Measurements from ENCODE around the gene NBPF14. TPM values are rescaled to one million over a fixed set of nuclear protein-coding genes. Genes with fewer than 3 reads are reported as not detected.
"Not testable (repeated sequence)": the region's sequence is repeated elsewhere in the genome, so short reads cannot be mapped to it uniquely, and the experiment has no call there.

NBPF14 gene, protein sequence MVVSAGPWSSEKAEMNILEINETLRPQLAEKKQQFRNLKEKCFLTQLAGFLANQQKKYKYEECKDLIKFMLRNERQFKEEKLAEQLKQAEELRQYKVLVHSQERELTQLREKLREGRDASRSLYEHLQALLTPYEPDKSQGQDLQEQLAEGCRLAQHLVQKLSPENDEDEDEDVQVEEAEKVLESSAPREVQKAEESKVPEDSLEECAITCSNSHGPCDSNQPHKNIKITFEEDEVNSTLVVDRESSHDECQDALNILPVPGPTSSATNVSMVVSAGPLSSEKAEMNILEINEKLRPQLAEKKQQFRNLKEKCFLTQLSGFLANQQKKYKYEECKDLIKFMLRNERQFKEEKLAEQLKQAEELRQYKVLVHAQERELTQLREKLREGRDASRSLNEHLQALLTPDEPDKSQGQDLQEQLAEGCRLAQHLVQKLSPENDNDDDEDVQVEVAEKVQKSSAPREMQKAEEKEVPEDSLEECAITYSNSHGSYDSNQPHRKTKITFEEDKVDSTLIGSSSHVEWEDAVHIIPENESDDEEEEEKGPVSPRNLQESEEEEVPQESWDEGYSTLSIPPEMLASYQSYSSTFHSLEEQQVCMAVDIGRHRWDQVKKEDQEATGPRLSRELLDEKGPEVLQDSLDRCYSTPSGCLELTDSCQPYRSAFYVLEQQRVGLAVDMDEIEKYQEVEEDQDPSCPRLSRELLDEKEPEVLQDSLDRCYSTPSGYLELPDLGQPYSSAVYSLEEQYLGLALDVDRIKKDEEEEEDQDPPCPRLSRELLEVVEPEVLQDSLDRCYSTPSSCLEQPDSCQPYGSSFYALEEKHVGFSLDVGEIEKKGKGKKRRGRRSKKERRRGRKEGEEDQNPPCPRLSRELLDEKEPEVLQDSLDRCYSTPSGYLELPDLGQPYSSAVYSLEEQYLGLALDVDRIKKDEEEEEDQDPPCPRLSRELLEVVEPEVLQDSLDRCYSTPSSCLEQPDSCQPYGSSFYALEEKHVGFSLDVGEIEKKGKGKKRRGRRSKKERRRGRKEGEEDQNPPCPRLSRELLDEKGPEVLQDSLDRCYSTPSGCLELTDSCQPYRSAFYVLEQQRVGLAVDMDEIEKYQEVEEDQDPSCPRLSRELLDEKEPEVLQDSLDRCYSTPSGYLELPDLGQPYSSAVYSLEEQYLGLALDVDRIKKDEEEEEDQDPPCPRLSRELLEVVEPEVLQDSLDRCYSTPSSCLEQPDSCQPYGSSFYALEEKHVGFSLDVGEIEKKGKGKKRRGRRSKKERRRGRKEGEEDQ (N-terminal part only)
- total RNA-seq (2014; rRNA removed; shearing (Covaris generic)): 7.6 and 8.3 TPM in 2 replicates
- polyA plus RNA-seq (2014; cell fraction: nucleus; rRNA removed): 13.8 and 16.7 TPM in 2 replicates

DNA sequence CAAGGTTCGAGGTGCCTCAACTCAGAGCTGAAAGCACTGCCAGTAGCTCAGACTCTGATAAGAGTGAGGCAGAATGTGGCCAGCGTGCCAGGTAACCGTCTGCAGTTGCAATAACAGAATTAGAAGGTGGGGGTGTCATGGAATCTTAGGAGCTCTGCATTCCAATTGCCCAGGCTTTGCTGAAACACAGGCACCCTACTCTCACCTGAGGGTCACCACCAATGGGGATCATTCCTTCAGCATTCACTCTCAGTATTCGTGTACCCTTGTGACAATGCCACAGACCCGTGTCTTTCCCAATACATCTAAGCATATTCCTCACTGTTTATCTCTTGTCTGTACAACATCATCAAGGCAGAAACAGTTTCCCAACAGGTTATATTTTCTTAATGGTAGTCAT is at the start of gene NBPF14:
NBPF14 (minus strand) TSS at position 101 of the 400 bp plus-strand sequence. CDS start 294 bp downstream, outside the sequence.
- DNase-seq (ENCODE audit: extremely low read depth, low read depth): not testable (repeated sequence)

DNA sequence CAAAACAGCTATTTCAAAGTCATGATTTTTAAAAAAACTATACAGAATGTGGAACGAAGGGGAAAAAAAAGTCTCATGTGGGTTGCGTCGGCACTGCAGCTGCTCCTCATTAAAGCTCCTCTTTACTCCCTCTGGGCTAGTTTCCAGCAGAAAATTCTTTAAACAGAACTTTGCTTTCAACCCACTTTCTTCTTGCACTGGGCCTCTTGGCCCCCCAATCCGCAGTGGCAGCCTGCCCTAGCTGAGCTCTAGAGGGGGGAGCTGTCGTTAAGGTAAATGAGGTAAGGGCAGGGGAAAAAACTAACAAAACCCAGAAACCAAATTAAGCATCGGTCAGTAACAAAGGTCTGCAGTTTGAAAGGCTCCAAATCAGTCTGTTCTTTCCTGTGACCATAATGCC is 29.6 kb upstream of the NBPF14 start:
- DNase-seq (ENCODE audit: extremely low read depth, low read depth): not testable (repeated sequence)

DNA sequence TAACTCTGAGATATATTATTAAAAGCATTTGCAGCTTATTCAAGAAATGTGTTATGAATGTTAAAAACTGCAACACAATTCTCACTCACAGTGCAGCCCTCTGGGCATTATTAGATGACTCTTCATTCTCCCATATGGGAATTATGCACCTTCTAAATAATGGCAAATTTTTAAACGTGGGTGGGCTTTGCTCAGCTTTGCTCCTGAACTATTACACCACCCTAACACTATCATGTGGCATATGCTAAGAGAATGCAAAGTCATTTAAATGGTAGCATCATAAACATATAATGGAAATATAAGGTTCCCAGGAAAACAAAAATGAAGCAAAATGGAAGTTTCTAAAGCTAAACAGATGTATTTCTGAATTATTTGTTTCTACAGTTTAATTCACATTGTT is 22.4 kb upstream of the NBPF14 start:
- DNase-seq (ENCODE audit: extremely low read depth, low read depth): not testable (repeated sequence)

DNA sequence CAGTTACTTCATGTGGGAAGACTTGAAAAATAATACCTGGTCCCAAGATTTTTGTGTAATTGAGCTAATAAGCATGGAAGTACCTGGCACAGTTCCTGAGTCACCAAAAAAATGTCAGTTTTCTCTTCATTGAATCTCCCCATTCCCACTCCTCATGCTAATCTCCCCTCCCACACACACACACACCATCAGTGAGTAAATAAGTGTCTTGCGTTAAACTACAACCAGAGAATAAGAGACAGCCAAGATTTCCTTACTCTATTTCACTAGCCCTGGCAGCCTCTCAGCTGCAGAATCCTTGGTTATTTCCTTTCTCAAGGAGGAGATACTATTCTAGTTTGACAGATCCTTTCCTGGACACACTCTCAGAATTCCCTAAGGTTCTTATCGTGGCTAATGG is 9.5 kb upstream of the NBPF14 start:
- DNase-seq (ENCODE audit: extremely low read depth, low read depth): not testable (repeated sequence)

DNA sequence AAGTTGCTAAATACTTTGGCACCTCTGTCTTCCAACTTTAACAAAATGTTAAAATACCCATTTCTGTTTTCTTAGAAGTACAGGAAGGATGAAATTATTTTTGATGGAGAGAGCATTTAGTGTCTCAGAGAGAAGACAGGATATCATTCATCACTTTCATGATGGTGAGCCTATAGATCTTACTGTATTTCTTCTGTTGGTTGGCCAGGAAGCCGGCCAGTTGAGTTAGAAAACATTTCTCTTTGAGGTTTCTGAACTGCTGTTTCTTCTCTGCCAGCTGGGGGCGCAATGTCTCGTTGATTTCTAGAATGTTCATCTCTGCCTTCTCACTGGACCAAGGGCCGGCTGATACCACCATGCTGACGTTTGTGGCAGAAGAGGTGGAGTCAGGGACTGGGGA is 451 bp downstream of the NBPF14 start:
- DNase-seq (ENCODE audit: extremely low read depth, low read depth): not testable (repeated sequence)

DNA sequence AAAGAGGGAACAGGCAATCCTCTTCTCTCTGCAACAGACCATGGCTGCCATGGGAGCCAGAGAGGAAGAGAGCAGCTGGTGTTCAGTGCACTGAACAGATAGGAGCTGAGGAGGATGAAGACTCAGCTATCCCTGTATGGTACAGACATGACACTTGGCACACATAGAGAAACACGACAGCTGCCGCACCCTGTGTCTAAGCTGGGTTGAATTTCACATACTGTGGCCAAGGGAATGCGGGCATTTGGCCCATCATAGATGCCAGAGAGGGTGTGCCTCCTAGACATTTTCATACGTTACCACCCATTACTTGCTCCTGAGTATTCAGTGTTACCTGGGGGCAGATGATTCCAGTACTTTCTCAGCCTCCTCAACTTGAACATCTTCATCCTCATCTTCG is 4.7 kb downstream of the NBPF14 start:
- DNase-seq (ENCODE audit: extremely low read depth, low read depth): not testable (repeated sequence)

DNA sequence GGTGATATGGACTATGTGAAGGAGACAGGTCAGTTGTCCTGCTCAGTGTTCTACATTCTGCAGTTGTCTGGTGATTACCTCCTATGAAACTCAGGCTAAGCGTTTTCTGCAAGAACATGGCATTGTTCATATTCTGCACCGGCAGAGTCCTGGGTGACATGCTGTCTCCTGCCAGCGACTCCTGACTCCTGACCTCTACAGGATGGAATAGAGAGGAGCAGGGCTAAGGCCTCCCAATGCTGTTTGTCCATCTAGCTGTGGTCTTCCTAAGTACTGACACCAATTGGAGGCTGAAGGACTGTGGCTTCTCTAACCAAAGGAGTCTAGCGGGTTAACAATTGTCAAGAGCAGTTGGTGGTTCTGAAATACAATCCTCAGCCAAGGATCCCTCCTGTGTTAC is 63.7 kb downstream of the NBPF14 start:
- DNase-seq (ENCODE audit: extremely low read depth, low read depth): not testable (repeated sequence)

DNA sequence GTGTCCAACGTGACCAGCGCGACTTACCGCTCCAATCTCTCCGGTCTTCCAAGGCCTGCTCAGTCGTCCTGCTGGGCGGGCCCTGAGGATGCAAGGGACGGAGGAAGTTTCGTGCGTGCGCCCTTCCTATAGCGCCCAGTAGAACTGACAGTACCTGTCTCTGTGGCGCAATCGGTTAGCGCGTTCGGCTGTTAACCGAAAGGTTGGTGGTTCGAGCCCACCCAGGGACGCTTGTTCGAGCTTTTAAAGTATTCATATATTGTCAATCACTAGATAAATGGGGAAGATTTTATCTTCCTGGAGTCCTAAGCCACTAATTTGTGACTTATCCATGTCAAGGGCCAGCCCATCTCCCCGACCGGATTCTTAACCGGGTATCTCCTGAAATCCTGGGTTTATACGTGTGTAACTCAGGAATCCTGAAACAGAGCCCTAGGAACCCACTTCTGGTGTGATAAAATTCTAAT is 66.7 kb downstream of the NBPF14 start:
- DNase-seq (ENCODE audit: extremely low read depth, low read depth): peak; percentile 82

DNA sequence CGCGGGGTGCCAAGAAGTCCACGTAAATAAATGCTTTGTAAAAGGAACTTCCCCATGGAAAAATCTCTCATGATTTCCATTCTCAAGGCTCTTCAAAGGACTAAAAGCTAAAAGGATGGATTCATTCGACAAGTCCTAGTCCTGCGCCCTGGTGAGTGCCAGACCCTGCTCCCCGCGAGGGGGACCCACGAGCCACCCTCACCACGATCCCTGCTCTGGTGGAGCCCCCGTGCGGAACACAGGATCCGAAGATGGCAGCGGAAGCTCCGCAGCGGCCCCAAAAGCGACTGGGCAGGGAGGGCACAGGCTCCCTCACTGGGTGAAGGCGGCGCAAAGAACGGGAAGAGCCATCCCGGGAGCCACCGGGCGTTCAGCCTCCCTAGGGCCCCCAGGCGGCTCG is 67.2 kb downstream of the NBPF14 start:
- not testable (repeated sequence) for DNase-seq (ENCODE audit: extremely low read depth, low read depth)

DNA sequence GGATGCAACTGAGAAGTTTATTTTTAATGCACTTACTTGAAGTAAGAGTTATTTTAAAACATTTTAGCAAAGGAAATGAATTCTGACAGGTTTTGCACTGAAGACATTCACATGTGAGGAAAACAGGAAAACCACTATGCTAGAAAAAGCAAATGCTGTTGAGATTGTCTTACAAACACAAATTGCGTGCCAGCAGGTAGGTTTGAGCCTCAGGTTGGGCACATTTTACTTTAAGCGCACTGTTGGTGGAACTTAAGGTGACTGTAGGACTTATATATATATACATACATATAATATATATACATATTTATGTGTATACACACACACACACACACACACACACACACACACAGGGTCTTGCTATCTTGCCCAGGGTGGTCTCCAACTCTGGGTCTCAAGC is 69.2 kb downstream of the NBPF14 start:
- DNase-seq (ENCODE audit: extremely low read depth, low read depth): not testable (repeated sequence)

DNA sequence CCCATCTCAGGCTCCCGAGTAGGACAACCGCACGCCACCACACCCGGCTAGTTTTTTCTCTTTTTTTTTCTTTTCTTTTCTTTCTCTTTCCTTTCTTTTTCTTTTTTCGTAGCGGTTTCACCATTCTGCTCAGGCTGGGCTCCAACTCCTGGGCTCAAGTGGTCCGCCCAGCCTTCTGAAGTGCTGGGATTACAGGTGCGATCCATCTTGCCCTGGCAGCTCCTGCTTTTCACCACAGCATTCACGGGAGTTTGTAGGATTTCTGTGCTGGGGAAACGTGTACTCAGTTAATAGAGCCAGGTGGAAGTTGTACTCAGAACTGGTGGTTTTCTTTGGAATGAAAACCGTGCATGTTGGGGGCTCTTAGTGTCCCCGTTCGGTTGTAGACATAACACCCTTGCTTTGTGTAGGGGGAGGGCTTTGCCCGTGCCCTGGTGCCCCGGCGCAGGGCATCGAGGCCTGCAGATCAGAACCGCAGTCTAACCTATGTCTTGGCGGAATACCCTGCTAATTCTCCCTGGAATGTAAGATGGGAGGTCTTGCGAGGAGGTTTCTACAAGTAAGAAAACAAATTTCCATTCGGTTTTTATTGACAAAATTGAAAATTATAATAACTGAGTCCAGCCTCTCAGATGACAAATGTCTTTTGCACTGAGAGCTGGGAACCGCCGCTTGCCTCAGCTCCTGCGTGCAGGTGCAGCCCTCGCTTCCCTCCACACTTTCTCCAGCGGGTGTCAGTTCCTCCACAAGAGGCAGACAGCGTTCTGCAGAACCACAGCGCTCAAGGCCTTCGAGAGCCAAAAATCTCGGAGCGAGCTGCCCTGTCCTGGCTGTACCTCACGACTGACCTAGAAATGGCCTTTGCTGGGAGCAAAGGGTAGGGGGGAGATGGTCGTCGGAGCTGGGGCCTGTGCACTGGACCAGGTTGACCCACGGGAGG is 72.3 kb downstream of the NBPF14 start:
- DNase-seq (ENCODE audit: extremely low read depth, low read depth): not testable (repeated sequence)

DNA sequence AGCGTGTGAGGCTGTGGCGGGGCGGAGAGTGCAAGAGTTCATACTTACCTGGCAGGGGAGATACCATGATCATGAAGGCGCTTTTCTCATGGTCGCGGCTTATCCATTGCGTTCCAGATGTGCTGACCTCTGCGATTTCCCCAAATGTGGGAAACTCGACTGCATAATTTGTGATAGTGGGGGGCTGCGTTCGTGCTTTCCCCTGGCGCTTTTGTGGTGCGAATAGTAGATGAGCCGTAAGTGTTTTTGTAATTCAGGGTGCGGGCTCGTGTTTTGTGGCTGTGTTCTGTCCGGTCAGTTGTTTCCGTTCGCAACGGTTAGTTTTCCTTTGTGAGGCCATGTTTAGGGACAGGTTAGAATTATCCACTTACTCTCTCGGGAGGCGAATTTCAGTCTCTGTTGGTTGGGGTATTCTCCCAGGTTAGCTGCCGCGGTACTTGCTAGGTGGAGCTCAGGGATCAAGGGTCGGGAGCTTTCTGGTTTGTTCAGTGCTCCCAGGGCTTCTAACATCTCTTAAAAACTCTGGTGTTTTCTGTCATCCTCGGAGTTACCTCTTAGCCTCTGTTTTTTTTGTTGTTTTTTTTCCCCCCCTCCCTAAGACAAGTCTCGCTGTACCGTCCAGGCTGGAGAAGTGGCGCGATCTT is 73.1 kb downstream of the NBPF14 start:
- peak; percentile 100 for DNase-seq (ENCODE audit: extremely low read depth, low read depth)

DNA sequence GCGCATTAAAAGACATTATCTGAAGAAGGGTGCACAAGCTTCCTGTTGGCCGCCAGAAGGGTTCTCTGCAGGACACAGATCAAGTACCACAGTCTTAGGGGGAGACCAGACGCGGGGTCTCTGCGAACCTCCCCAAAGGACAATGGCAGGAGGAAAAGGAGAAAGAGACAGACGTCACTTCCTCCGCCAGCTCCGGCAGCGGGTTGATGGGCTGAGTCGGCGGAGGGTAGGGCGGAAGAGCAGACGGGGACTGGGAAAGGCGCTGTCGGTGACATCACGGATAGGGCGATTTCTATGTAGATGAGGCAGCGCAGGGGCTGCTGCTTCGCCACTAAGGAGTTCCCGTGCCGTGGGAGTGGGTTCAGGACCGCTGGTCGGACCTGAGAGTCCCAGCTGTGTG is 73.7 kb downstream of the NBPF14 start:
- DNase-seq (ENCODE audit: extremely low read depth, low read depth): peak; percentile 93

DNA sequence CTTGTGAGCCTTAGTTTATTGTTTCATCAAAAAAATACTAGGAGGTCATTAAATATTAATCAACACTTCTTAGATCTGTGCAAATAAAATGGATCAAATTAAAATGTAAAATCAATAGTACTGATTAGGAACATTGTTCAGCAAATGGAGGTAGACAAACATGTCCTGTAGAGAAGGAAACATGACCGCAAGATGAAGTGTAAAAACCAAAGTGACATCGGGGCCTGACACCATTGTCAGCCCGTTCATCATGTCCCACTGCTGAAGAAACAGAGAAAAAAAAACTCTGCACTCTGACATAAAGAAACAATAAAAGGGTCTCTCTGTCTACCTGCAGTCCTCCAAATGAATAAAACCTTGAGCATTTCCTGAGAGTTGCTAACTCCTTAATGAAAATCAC is 81.5 kb downstream of the NBPF14 start:
- not testable (repeated sequence) for DNase-seq (ENCODE audit: extremely low read depth, low read depth)

DNA sequence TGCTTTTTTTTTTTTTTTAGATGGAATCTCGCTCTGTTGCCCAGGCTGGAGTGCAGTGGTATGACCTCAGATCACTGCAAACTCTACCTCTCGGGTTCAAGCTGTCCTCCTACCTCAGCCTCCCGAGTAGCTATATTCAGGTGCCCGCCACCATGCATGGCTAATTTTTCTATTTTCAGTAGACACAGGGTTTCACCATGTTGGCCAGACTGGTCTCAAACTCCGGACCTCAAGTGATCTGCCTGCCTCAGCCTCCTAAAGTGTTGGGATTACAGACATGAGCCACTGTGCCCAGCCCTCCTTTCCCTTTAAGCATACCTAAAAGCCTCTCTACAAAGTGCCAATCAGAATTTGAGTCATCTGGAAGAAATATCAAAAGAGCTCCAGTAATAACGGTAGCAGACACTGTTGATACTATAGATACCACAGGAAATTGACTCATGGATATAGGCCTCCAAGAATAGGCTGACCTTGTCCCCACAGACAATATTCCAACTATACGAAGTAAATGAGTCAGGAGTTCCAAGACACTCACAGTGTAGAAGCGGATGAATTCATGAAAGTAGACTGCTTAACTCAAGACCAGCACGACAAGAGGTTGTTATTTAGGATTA is 83.1 kb downstream of the NBPF14 start:
- not testable (repeated sequence) for DNase-seq (ENCODE audit: extremely low read depth, low read depth)

DNA sequence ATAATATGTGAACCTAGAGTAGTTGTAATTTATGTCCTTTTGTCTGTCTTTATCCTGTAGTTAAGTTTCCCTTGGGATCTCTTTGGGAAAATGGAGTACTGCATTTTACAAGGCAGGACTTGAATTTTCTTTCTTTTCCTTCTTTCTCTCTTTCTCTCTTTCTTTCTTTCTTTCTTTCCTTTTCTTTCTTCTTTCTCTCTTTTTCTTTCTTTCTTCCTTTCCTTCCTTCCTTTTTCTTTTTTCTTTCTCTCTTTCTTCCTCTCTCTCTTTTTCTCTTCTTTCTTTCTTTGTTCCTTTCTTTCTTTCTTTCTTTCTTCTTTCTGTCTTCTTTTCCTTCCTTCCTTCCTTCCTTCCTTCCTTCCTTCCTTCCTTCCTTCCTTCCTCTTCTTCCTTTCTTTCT is 101.9 kb downstream of the NBPF14 start:
- DNase-seq (ENCODE audit: extremely low read depth, low read depth): not testable (repeated sequence)

DNA sequence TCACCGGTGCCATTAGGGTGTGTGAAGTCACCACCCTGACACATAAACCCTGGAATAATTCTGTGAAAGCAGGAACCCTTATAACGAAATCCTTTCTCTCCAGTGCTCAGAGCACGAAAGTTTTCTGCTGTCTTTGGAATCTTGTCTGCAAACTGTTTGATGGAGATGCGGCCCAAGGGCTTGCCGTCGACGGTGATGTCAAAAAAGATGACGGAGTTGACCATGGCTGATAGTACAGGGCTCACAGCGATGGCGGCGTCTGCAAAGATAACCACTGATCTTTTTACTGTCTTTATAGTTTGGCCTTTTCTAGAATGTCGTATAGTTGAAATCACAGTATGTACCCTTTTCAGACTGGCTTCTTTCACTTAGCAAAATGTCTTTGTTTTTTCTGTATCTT is 112.8 kb downstream of the NBPF14 start, which contains the start of gene PPIAL4G:
PPIAL4G (minus strand) TSS at position 274 of the 400 bp plus-strand sequence; CDS start at position 224, 50 bp downstream.
- DNase-seq (ENCODE audit: extremely low read depth, low read depth): not testable (repeated sequence)

Data from NCI-H460 (cell line).